ENCODE measurements around the gene DBNDD2. TPM values are rescaled to one million over a fixed set of nuclear protein-coding genes. Genes with fewer than 3 reads are reported as not detected.
A peak's percentile ranks its signal among the peaks of the same experiment; 100 is the strongest.

Gene DBNDD2
- total and polyA plus RNA-seq, 7 donors: 99.7 to 174 (median 111) TPM

GRCh38 chr20:45370571-45371160 lies 37.4 kb upstream of the DBNDD2 start:
- Histone ChIP-seq H3K4me3 (no peak overlapping the region), H3K36me3 (peaks cover 10 to 33% (median 19%) of the 10 kb centered on the region in 4 donors), H3K9me3 (no peaks in the 10 kb centered on the region), H3K27ac (no peak overlapping the region), H3K4me1 (peaks cover 0 to 19% (median 15%) of the 10 kb centered on the region in 4 donors), H3K27me3 (no peaks in the 10 kb centered on the region)
- TF ChIP-seq POLR2AphosphoS5 (IDR thresholded peaks at IDR 0.05) (no peak), POLR2A (IDR thresholded peaks at IDR 0.05) (no peak), EP300 (IDR thresholded peaks at IDR 0.05) (no peak), CTCF (IDR thresholded peaks at IDR 0.05) (no peak)
- WGBS, 2 donors: 67 to 90% methylated on average over 3 of the region's 3 CpGs
- intact Hi-C loops (cut with DNase I): no loop called here
- no peak for DNase-seq

- peak overlapping the region in 3 of 4 donors; percentile 43 to 55 (median 53) for H3K4me3 ChIP-seq
- WGBS, 2 donors: 92 to 94% methylated on average over 10 of the region's 10 CpGs
- H3K27me3 ChIP-seq: no peaks in the 10 kb centered on the region
- no peaks in the 10 kb centered on the region for H3K9me3 ChIP-seq
- no peak for DNase-seq
- peaks cover 0 to 19% (median 15%) of the 10 kb centered on the region in 4 donors for H3K4me1 ChIP-seq
- H3K27ac ChIP-seq: peak overlapping the region; percentile 77 to 92 (median 82)
- H3K36me3 ChIP-seq: peaks cover 0 to 18% (median 7%) of the 10 kb centered on the region in 4 donors
- intact Hi-C loops (cut with DNase I): loop anchor here (2.0 kb wide), 1 partner anchor 35 kb away; no protein-coding TSS in a partner anchor
- no peak for TF ChIP-seq POLR2A (IDR thresholded peaks at IDR 0.05)
- TF ChIP-seq CTCF (IDR thresholded peaks at IDR 0.05): no peak
Observed at GRCh38 chr20:45372241-45372640, 35.8 kb upstream of the DBNDD2 start.

GRCh38 chr20:45372646-45373352 lies 35.3 kb upstream of the DBNDD2 start:
- Histone ChIP-seq H3K4me1 (peaks cover 0 to 19% (median 15%) of the 10 kb centered on the region in 4 donors), H3K4me3 (peak overlapping the region; percentile 1 to 55 (median 48)), H3K9me3 (no peaks in the 10 kb centered on the region), H3K27ac (peak overlapping the region; percentile 77 to 92 (median 82)), H3K36me3 (peaks cover 0 to 12% (median 2%) of the 10 kb centered on the region in 4 donors), H3K27me3 (no peaks in the 10 kb centered on the region)
- TF ChIP-seq POLR2A (IDR thresholded peaks at IDR 0.05) (no peak), CTCF (IDR thresholded peaks at IDR 0.05) (peak in 1 of 4 experiments; percentile 36), POLR2AphosphoS5 (IDR thresholded peaks at IDR 0.05) (peak in 3 of 4 donors; percentile 22 to 43 (median 42))
- 53 to 67% methylated on average over 30 of the region's 30 CpGs for WGBS, 2 donors
- DNase-seq: peak; percentile 88
- intact Hi-C loops (cut with DNase I): loop anchor here (1.0 to 2.0 kb wide), 2 partner anchors 34 to 65 kb away; no protein-coding TSS in a partner anchor

GRCh38 chr20:45373353-45374100 lies 34.6 kb upstream of the DBNDD2 start:
- Histone ChIP-seq H3K36me3 (peaks cover 0 to 5% (median 0%) of the 10 kb centered on the region in 4 donors), H3K27ac (peak overlapping the region; percentile 77 to 92 (median 82)), H3K4me1 (peaks cover 0 to 19% (median 15%) of the 10 kb centered on the region in 4 donors), H3K4me3 (peak overlapping the region; percentile 26 to 55 (median 48)), H3K9me3 (no peaks in the 10 kb centered on the region), H3K27me3 (no peaks in the 10 kb centered on the region)
- DNase-seq: peak; percentile 96
- TF ChIP-seq CTCF (IDR thresholded peaks at IDR 0.05) (peak; percentile 81 to 97 (median 90)), POLR2AphosphoS5 (IDR thresholded peaks at IDR 0.05) (peak; percentile 15 to 78 (median 62)), EP300 (IDR thresholded peaks at IDR 0.05) (no peak), POLR2A (IDR thresholded peaks at IDR 0.05) (no peak)
- 4% methylated on average over 38 of the region's 38 CpGs for WGBS, 2 donors
- intact Hi-C loops (cut with DNase I): loop anchor here (1.0 to 2.0 kb wide), 3 partner anchors 33 to 397 kb away; no protein-coding TSS in a partner anchor
